Measurements from ENCODE around the gene RFK.

RFK gene

GRCh38 chr9:76412638-76413037 lies 18.4 kb upstream of the RFK start:
- DNase-seq (ENCODE audit: low read depth in 2 of 2): no peak

- no peak for DNase-seq (ENCODE audit: low read depth in 2 of 2)
Observed at GRCh38 chr9:76405868-76406267, 11.6 kb upstream of the RFK start.

- no peak for DNase-seq (ENCODE audit: low read depth in 2 of 2)
Observed at GRCh38 chr9:76405340-76405739, 11.1 kb upstream of the RFK start.

GRCh38 chr9:76404401-76404800 lies 10.2 kb upstream of the RFK start:
- no peak for DNase-seq (ENCODE audit: low read depth in 2 of 2)

- DNase-seq (ENCODE audit: low read depth in 2 of 2): no peak
Observed at GRCh38 chr9:76403352-76403751, 9.1 kb upstream of the RFK start.

- DNase-seq (ENCODE audit: low read depth in 2 of 2): no peak
Observed at GRCh38 chr9:76401580-76402354, 7.5 kb upstream of the RFK start.

- DNase-seq (ENCODE audit: low read depth in 2 of 2): no peak
Observed at GRCh38 chr9:76401176-76401575, 7.0 kb upstream of the RFK start.

GRCh38 chr9:76400534-76401096 lies 6.4 kb upstream of the RFK start:
- DNase-seq (ENCODE audit: low read depth in 2 of 2): no peak

GRCh38 chr9:76399856-76400255 lies 5.6 kb upstream of the RFK start:
- no peak for DNase-seq (ENCODE audit: low read depth in 2 of 2)

- no peak for DNase-seq (ENCODE audit: low read depth in 2 of 2)
Observed at GRCh38 chr9:76396597-76396996, 2.4 kb upstream of the RFK start.

GRCh38 chr9:76396144-76396543 lies 1.9 kb upstream of the RFK start:
- no peak for DNase-seq (ENCODE audit: low read depth in 2 of 2)

GRCh38 chr9:76395381-76395780 lies 1.2 kb upstream of the RFK start:
- no peak for DNase-seq (ENCODE audit: low read depth in 2 of 2)

GRCh38 chr9:76394960-76395252 lies 680 bp upstream of the RFK start:
- peak in 1 of 2 donors; percentile 41 for DNase-seq (ENCODE audit: low read depth in 2 of 2)

- no peak for DNase-seq (ENCODE audit: low read depth in 2 of 2)
Observed at GRCh38 chr9:76390656-76391055, 3.6 kb downstream of the RFK start.

GRCh38 chr9:76379494-76379893 lies 14.7 kb downstream of the RFK start:
- DNase-seq (ENCODE audit: low read depth in 2 of 2): no peak

GRCh38 chr9:76378367-76379073 lies 15.7 kb downstream of the RFK start:
- no peak for DNase-seq (ENCODE audit: low read depth in 2 of 2)

- DNase-seq (ENCODE audit: low read depth in 2 of 2): no peak
Observed at GRCh38 chr9:76377791-76378190, 16.4 kb downstream of the RFK start.

GRCh38 chr9:76374783-76375559 lies 19.3 kb downstream of the RFK start:
- DNase-seq (ENCODE audit: low read depth in 2 of 2): no peak

GRCh38 chr9:76373784-76374474 lies 20.3 kb downstream of the RFK start:
- no peak for DNase-seq (ENCODE audit: low read depth in 2 of 2)

- no peak for DNase-seq (ENCODE audit: low read depth in 2 of 2)
Observed at GRCh38 chr9:76373173-76373783, 20.9 kb downstream of the RFK start.

- DNase-seq (ENCODE audit: low read depth in 2 of 2): no peak
Observed at GRCh38 chr9:76372336-76372735, 21.9 kb downstream of the RFK start.

Measured in stimulated activated CD4-positive, alpha-beta T cell treated with anti-CD3 and anti-CD28 coated beads, Interleukin-4, amount 100 ng/mL, for 48 hours (primary cell).